H9 (cell line): ENCODE measurements around the gene ANKRD11. TPM values are rescaled to one million over a fixed set of nuclear protein-coding genes. Genes with fewer than 3 reads are reported as not detected.

Experiments used
- DNase-seq: peaks from one replicate; pipeline ENCODE4 v3.0.0-alpha.2; 2017
- H2AFZ ChIP-seq: one replicate; pipeline ENCODE4 v1.6.1; 2013; ENCODE audit warnings: mild to moderate bottlenecking, low read length, control low read depth, moderate library complexity
- H2AK5ac ChIP-seq: 2 replicates; pipeline ENCODE4 v1.6.1; 2013; ENCODE audit warnings: low read length, control low read depth, mixed read lengths; ENCODE audit not compliant: insufficient read length
- H2BK120ac ChIP-seq: one replicate; pipeline ENCODE4 v1.6.1; 2013; ENCODE audit warnings: low read depth, mild to moderate bottlenecking, low read length, control low read depth, inconsistent platforms; ENCODE audit not compliant: poor library complexity, severe bottlenecking
- H2BK12ac ChIP-seq: 2 replicates; pipeline ENCODE4 v1.6.1; 2013; ENCODE audit warnings: low read length, control low read depth, mixed read lengths, low read depth; ENCODE audit not compliant: insufficient read length
- H2BK15ac ChIP-seq: 2 replicates; pipeline ENCODE4 v1.6.1; 2013; ENCODE audit warnings: low read depth, low read length, control low read depth
- H2BK20ac ChIP-seq: one replicate; pipeline ENCODE4 v1.6.1; 2013; ENCODE audit warnings: low read depth, mild to moderate bottlenecking, low read length, control low read depth, inconsistent platforms; ENCODE audit not compliant: poor library complexity, severe bottlenecking
- H2BK5ac ChIP-seq: 2 replicates; pipeline ENCODE4 v1.6.1; 2013; ENCODE audit warnings: low read length, control low read depth, mixed read lengths; ENCODE audit not compliant: insufficient read length
- H3K14ac ChIP-seq: 2 replicates; pipeline ENCODE4 v1.6.1; 2013; ENCODE audit warnings: low read length, control low read depth; ENCODE audit not compliant: insufficient read depth
- H3K18ac ChIP-seq: 2 replicates; pipeline ENCODE4 v1.6.1; 2013; ENCODE audit warnings: low read depth, mild to moderate bottlenecking, mixed read lengths, low read length, control low read depth; ENCODE audit not compliant: insufficient read length
- H3K23ac ChIP-seq: 2 replicates; pipeline ENCODE4 v1.6.1; 2013; ENCODE audit warnings: low read length, control low read depth, mixed read lengths, low read depth; ENCODE audit not compliant: insufficient read length
- H3K23me2 ChIP-seq: 2 replicates; pipeline ENCODE4 v1.6.1; 2013; ENCODE audit warnings: low read depth, mild to moderate bottlenecking, mixed read lengths, low read length, control low read depth; ENCODE audit not compliant: insufficient read length, poor library complexity, severe bottlenecking
- H3K27ac ChIP-seq: 2 replicates; pipeline ENCODE4 v1.5.1; 2013; ENCODE audit warnings: low read length, control low read depth, mixed read lengths, low read depth; ENCODE audit not compliant: insufficient read length
- H3K27me3 ChIP-seq: 2 replicates; pipeline ENCODE4 v1.6.1; 2013; ENCODE audit warnings: low read length, control low read depth, inconsistent platforms; ENCODE audit not compliant: insufficient read depth
- H3K4ac ChIP-seq: 2 replicates; pipeline ENCODE4 v1.6.1; 2013; ENCODE audit warnings: low read depth, mild to moderate bottlenecking, control low read depth, inconsistent platforms, low read length, moderate library complexity
- H3K4me1 ChIP-seq: 2 replicates; pipeline ENCODE4 v1.6.1; 2013; ENCODE audit warnings: low read length, control low read depth, inconsistent platforms; ENCODE audit not compliant: insufficient read depth
- H3K4me2 ChIP-seq: 2 replicates; pipeline ENCODE4 v1.6.1; 2013; ENCODE audit warnings: low read length, control low read depth, mixed read lengths; ENCODE audit not compliant: insufficient read length, insufficient read depth
- H3K56ac ChIP-seq: 2 replicates; pipeline ENCODE4 v1.6.1; 2013; ENCODE audit warnings: low read depth, mild to moderate bottlenecking, mixed read lengths, low read length, control low read depth; ENCODE audit not compliant: insufficient read length
- H3K79me1 ChIP-seq: 2 replicates; pipeline ENCODE4 v1.6.1; 2013; ENCODE audit warnings: low read depth, mild to moderate bottlenecking, moderate library complexity, low read length, control low read depth, inconsistent platforms; ENCODE audit not compliant: insufficient read depth, poor library complexity, severe bottlenecking
- H3K79me2 ChIP-seq: 2 replicates; pipeline ENCODE4 v1.6.1; 2013; ENCODE audit warnings: low read length, control low read depth, inconsistent platforms; ENCODE audit not compliant: insufficient read depth
- H3K9ac ChIP-seq: 2 replicates; pipeline ENCODE4 v1.6.1; 2013; ENCODE audit warnings: low read length, control low read depth, mixed read lengths; ENCODE audit not compliant: insufficient read length; ENCODE audit errors: extremely low read depth
- H3K9me3 ChIP-seq: one replicate; pipeline ENCODE4 v1.6.1; 2013; ENCODE audit warnings: low read depth, low read length, inconsistent platforms; ENCODE audit not compliant: control insufficient read depth
- H3T11ph ChIP-seq: one replicate; pipeline ENCODE4 v1.6.1; 2013; ENCODE audit warnings: mild to moderate bottlenecking, low read length, control low read depth, inconsistent platforms
- H4K20me1 ChIP-seq: one replicate; pipeline ENCODE4 v1.6.1; 2013; ENCODE audit not compliant: control insufficient read depth, insufficient read length, insufficient read depth
- H4K5ac ChIP-seq: 2 replicates; pipeline ENCODE4 v1.6.1; 2013; ENCODE audit warnings: low read depth, mild to moderate bottlenecking, mixed read lengths, low read length, control low read depth; ENCODE audit not compliant: insufficient read length
- H4K8ac ChIP-seq: replicated peaks from 2 replicates; pipeline ENCODE4 v1.6.1; 2013; ENCODE audit warnings: low read length, control low read depth, mixed read lengths, low read depth; ENCODE audit not compliant: insufficient read length
- H4K91ac ChIP-seq: 2 replicates; pipeline ENCODE4 v1.6.1; 2013; ENCODE audit warnings: low read depth, mild to moderate bottlenecking, moderate library complexity, mixed read lengths, low read length, control low read depth; ENCODE audit not compliant: insufficient read length
- H3K27ac Mint-ChIP-seq, 3 experiments: 2 replicates in 2 of 3; 3 replicates in 1 of 3; pipeline ENCODE4 v1.8.0; 2020 to 2021; ENCODE audit warnings: mixed read lengths in 3 of 3, mild to moderate bottlenecking in 1 of 3, moderate library complexity in 1 of 3
- H3K27me3 Mint-ChIP-seq: 2 replicates; pipeline ENCODE4 v1.8.0; 2021; ENCODE audit warnings: low read depth, mild to moderate bottlenecking, moderate library complexity, mixed read lengths
- H3K36me3 Mint-ChIP-seq, 3 experiments: 2 replicates in 2 of 3; 3 replicates in 1 of 3; pipeline ENCODE4 v1.8.0; 2020 to 2021; ENCODE audit warnings: low read depth in 3 of 3, mixed read lengths in 3 of 3; ENCODE audit not compliant: insufficient read depth in 1 of 3
- H3K4me1 Mint-ChIP-seq, 2 experiments: 2 replicates each; pipeline ENCODE4 v1.8.0; 2020; ENCODE audit warnings: mixed read lengths in 2 of 2
- H3K4me3 Mint-ChIP-seq, 2 experiments: 2 replicates in 1 of 2; 3 replicates in 1 of 2; pipeline ENCODE4 v1.8.0; 2020 to 2021; ENCODE audit warnings: mild to moderate bottlenecking in 2 of 2, mixed read lengths in 2 of 2, moderate library complexity in 1 of 2
- H3K9me3 Mint-ChIP-seq, 2 experiments: 2 replicates in 1 of 2; 3 replicates in 1 of 2; pipeline ENCODE4 v1.8.0; 2020; ENCODE audit warnings: mild to moderate bottlenecking in 2 of 2, mixed read lengths in 2 of 2, moderate library complexity in 1 of 2
- CTCF ChIP-seq: fragments of 200-600 bp; sonication (generic); conservative IDR thresholded peaks from 3 replicates; pipeline ENCODE4 v1.8.0; 2021; ENCODE audit warnings: antibody characterized with exemption, mild to moderate bottlenecking
- WGBS: extraction: QIAGEN DNeasy Blood & Tissue Kit; methylation state at CpG from one replicate; pipeline ENCODE4 v1.1.7; 2013; ENCODE audit warnings: missing lambda C conversion rate, low lambda C conversion rate, mixed read lengths; ENCODE audit not compliant: insufficient read length; ENCODE audit errors: extremely low coverage; 5-methylcytosine and 5-hydroxymethylcytosine counted together
- total RNA-seq: library from RNA; stranded (reverse); gene quantifications from 2 replicates; pipeline ENCODE4 v1.2.1, GENCODE V29; 2021

Gene ANKRD11
- total RNA-seq, 1 experiment from 2014 or later = 181 TPM

DNA sequence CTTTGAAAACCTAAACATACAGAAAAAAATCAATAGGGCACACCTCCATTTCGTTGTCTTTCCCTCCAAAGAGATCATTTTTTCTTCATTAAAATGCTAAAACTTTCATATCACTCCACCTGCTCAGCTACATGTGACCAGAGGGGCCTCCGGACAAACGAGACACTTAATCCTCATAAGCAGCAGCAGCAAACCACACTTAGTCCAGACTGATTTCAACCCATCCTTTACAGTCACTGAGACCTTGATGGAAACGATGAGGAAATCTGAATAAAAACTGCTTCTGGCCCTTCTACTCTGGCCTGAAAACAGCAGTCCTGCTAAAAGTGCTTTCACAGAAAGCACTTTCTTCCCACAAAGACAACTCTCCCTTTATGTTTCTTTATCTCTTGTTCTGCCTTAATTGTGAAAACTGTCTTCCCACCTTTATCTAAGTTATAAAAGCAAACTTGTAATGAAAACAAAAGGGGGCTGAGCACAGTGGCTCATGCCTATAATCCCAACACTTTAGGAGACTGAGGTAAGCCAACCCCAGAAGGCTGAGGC lies 4.6 kb downstream of the ANKRD11 start:
- H4K8ac ChIP-seq = no peak overlapping the region
- H3K4me1 Mint-ChIP-seq = peaks cover 67 to 72% of the 10 kb centered on the region in 2 experiments
- H3K9ac ChIP-seq = peak overlapping the region; percentile 17
- no peak overlapping the region for H3K18ac ChIP-seq
- H3K23ac ChIP-seq = no peak overlapping the region
- H3K14ac ChIP-seq = no peak overlapping the region
- TF ChIP-seq CTCF = no peak
- no peak overlapping the region for H2BK5ac ChIP-seq
- H2AK5ac ChIP-seq = no peak overlapping the region
- DNase-seq = no peak
- H3K79me2 ChIP-seq = peaks cover 78% of the 10 kb centered on the region
- no CpG with 5 or more reads among the region's 4 CpGs for WGBS
- peaks cover 6% of the 10 kb centered on the region; the same call in 1 of the 2 replicates for H3K4me1 ChIP-seq
- H4K20me1 ChIP-seq = no peaks in the 10 kb centered on the region
- H3K27me3 Mint-ChIP-seq = no peaks in the 10 kb centered on the region
- H3K9me3 ChIP-seq = no peaks in the 10 kb centered on the region
- H2BK15ac ChIP-seq = no peak overlapping the region
- H2BK20ac ChIP-seq = no peak overlapping the region
- no peak overlapping the region for H4K5ac ChIP-seq
- H3K4me3 Mint-ChIP-seq = 0 out of 5 replicates have a peak overlapping the region, but pooled peaks of 1 of the 2 experiments have one; percentile 0
- H3K27ac Mint-ChIP-seq = peak overlapping the region; percentile 48 to 94 (median 83); a peak in 4 of 7 replicates
- no peak overlapping the region for H4K91ac ChIP-seq
- no peak overlapping the region for H3K56ac ChIP-seq
- no peak overlapping the region for H3T11ph ChIP-seq
- H2BK120ac ChIP-seq = no peak overlapping the region
- peaks cover 0 to 10% (median 10%) of the 10 kb centered on the region in 3 experiments; a peak in 6 of 7 replicates for H3K36me3 Mint-ChIP-seq
- no peak overlapping the region for H3K4ac ChIP-seq
- no peaks in the 10 kb centered on the region for H3K27me3 ChIP-seq
- H3K27ac ChIP-seq = no peak overlapping the region
- H3K79me1 ChIP-seq = peaks cover 7% of the 10 kb centered on the region
- H3K9me3 Mint-ChIP-seq = peaks cover 0 to 4% of the 10 kb centered on the region in 2 experiments; a peak in 1 of 5 replicates
- no peaks in the 10 kb centered on the region for H3K23me2 ChIP-seq
- H2AFZ ChIP-seq = no peak overlapping the region
- no peak overlapping the region for H2BK12ac ChIP-seq
- no peak overlapping the region for H3K4me2 ChIP-seq
